Inflammatory macrophage (primary cell): ENCODE results near the gene DNMT3A.

Source experiments
- DNase-seq, 2 donors: peaks; one replicate each; pipeline ENCODE4 v3.0.0-alpha.2; 2020 to 2022

The DNMT3A gene

GRCh38 chr2:25254961-25255360 is 86.8 kb downstream of the DNMT3A start:
- DNase-seq: no peak

DNA sequence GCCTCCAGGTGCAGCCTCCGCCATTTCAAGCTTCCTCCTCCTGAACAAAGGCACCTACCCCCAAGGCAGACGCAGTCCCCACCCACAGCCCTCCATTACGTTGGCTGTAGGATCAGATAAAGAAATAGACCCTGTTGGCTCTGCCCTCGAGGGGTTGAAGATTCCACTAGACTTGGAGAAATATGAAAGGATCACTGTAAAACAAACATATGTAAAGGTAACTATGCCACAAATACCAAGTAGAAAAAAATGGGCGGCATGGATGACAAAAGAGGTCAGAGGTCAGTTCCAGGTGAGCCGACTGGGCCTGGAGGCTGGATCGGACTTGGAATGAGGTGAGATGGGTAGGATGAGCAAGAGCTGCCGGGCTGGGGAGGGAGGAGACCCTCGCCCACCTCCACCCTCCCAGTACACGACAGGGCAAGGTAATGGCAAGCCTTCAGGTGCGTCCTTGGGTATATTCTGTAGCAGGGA is 88.5 kb downstream of the DNMT3A start:
- no peak for DNase-seq

GRCh38 chr2:25252291-25253152 is 89.2 kb downstream of the DNMT3A start:
- no peak for DNase-seq

GRCh38 chr2:25251422-25252273 is 90.1 kb downstream of the DNMT3A start:
- peak; percentile 53 to 69 for DNase-seq

GRCh38 chr2:25251071-25251421 is 90.7 kb downstream of the DNMT3A start:
- no peak for DNase-seq

DNA sequence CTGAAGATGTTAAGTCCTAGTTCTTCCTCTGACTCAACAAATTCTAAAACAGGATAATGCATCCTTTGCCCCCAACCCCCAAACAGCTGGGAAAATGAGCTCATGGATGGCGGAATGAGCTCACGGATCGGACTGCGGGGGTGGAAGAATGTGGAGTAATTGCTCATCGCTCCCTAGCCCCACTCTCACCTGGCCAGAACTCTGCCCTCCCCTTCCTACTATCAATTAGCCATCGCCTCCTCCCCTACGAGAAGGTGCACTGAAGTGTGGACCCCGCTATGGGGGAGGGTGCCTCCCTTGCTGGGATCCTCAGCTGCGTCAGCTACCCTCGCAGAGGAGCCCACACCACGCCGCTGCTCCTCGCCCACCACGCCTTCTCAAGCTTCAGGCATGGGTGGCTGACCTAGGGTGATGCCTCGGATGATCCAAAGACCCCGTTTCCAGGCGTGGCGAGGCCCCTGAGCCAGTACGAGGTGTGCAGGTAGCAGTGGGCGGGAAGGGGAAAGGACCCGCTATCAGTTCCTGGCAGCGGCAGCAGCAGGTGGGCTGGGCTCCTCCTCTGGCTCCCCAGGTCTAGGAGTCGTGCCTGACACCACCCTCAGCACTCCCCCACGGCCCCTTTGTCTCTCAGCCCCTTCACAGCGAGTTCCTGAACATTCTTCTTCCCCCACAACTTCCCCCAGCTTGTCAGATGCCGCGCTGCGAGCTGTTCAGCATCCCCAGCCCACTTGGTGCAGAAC is 91.2 kb downstream of the DNMT3A start:
- DNase-seq: peak in 1 of 2 donors; percentile 42

DNA sequence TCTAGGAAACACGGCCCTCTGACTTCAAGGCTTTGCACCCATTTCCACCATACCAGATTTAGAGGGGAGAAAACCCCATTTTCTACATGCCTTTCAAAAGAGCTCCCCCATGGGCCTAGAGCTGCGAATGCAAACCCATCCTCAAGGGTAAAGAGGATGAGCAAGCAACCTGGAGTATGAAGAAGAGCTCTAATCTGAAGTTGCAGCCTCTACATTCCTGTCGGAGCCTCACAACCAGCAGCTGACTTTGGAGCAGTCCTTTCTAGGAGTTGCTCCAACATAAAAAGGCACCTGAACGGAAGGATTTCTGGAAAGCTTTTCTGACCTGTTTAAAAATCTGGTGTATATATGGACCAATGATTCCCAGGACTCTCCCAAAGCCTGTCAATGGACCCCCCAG is 91.9 kb downstream of the DNMT3A start:
- DNase-seq: no peak

- DNase-seq: no peak
Observed at GRCh38 chr2:25247792-25248512, 93.8 kb downstream of the DNMT3A start.

GRCh38 chr2:25246558-25247290 is 95.0 kb downstream of the DNMT3A start:
- DNase-seq: no peak

- DNase-seq: no peak
Observed at GRCh38 chr2:25246001-25246400, 95.7 kb downstream of the DNMT3A start.

- no peak for DNase-seq
Observed at GRCh38 chr2:25245141-25245540, 96.6 kb downstream of the DNMT3A start.

DNA sequence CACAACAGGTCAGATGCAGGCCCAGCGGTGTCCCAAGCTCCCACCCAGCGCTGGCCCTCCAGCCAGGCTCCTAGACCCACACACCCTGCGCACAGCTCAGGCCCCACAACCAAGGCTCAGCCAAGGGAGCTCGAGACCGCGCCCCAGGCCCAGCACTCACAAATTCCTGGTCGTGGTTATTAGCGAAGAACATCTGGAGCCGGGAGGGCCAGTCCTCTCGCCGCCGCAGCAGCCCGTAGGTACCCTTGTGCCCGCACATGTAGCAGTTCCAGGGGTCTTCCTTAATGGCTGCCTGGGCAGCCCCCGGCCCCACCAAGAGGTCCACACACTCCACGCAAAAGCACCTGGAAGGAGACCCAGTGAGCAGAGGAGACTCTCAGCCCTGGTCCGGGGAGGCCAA is 97.7 kb downstream of the DNMT3A start:
- no peak for DNase-seq

DNA sequence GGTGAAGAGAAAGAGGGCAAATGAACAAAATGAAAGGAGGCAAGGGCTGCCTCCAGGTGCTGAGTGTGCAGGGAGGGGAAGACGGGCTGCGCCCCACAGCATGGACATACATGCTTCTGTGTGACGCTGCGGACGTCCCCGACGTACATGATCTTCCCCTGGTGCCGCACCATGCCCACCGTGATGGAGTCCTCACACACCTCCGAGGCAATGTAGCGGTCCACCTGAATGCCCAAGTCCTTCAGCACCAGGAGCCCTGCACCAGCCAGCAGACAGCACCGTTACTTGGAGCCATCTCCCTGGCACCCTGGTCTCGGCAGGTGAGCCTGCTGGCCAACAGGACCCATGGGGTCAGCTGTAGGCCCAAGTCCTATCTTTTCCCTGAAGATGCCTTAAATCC is 100.3 kb downstream of the DNMT3A start:
- DNase-seq: no peak

DNA sequence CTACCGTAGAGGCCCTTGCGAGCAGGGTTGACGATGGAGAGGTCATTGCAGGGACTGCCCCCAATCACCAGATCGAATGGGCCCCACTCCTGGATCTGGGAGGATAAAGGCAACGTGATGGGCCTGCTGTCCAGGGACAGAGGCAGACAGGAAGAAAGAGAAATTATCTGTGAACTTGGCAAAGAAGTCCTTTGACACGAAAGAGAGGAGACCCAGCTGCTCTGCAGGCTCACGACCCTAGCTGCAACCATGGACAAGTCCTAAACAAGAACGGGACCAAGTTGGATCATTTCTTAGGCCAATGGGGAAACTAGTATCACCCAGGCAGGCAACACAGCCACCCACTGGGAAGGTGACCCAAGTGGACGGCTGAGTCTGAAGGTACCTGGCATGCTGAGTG is 101.1 kb downstream of the DNMT3A start:
- no peak for DNase-seq

DNA sequence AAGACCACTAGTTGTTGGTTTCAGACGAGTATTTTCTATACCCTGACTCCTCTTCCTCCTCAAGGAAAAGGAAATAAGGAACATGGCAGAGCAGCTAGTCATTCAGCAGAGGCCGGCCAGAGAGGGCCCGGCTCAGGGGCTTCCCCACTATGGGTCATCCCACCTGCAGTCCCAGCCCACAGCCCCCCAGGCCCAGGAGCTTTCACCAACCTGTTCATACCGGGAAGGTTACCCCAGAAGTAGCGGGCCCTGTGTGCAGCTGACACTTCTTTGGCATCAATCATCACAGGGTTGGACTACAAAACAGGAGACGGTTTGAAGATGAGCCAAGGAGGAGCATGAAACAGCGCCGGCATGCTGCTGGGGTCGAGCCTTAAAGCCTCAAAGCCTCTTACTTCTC is 102.8 kb downstream of the DNMT3A start:
- no peak for DNase-seq

- DNase-seq: no peak
Observed at GRCh38 chr2:25237764-25238163, 104.0 kb downstream of the DNMT3A start.

DNA sequence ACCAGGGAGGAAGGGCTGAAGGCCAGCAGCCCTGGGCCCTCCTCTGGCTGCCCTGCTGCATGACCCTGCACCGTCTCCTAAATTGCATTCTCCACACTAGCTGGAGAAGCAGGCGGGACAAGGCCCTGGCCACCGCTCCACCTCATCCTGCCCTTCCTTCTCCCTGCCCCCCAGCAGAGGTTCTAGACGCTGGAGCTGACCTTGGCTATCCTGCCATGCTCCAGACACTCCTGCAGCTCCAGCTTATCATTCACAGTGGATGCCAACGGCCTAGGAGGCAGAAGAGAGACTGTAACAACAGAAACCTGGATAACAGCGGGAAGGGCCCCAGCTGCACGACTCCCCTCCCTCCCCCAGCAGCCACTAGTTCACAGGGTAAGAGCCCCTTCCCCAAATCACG is 105.0 kb downstream of the DNMT3A start:
- no peak for DNase-seq

DNA sequence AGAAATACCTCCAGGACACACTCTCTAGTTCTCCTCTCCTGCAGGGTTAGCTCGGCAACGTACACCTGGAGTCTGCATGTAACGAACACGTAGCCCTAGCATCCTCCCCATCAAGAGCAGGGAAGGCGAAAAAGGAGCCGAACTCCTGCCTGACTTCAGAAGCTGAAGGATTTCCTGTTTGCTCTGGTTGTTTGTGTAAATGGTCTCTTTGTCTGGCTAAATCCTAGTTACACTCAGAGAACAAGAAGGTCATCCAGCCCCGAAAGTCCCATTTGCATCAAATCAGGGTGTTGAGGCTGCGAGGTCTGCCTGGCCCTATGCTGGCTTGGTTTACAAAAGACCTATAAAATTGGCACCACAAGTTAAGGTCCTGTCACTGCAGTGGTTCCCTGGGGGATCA is 107.0 kb downstream of the DNMT3A start:
- no peak for DNase-seq

- no peak for DNase-seq
Observed at GRCh38 chr2:25233916-25234605, 107.7 kb downstream of the DNMT3A start.

GRCh38 chr2:25232248-25232825 is 109.4 kb downstream of the DNMT3A start:
- no peak for DNase-seq

GRCh38 chr2:25230948-25231311 is 110.8 kb downstream of the DNMT3A start:
- DNase-seq: no peak
